GM18499 (cell line): ENCODE measurements around the gene SCN8A.

Experiments
- ATAC-seq: cut with Tn5 transposase; IDR thresholded peaks from one replicate; pipeline ENCODE4 v1.9.1; 2021; ENCODE audit warnings: moderate number of reproducible peaks; ENCODE audit not compliant: insufficient read depth, unreplicated experiment

SCN8A gene

GRCh38 chr12:51663390-51663789 is 72.4 kb downstream of the SCN8A start:
- no peak for ATAC-seq

- ATAC-seq: no peak
Measured at GRCh38 chr12:51666696-51667095, 75.7 kb downstream of the SCN8A start.

- ATAC-seq: no peak
Measured at GRCh38 chr12:51667269-51667668, 76.2 kb downstream of the SCN8A start.

- no peak for ATAC-seq
Measured at GRCh38 chr12:51669271-51669670, 78.2 kb downstream of the SCN8A start.

GRCh38 chr12:51669996-51670395 is 79.0 kb downstream of the SCN8A start:
- ATAC-seq: no peak

- ATAC-seq: no peak
Measured at GRCh38 chr12:51672334-51672733, 81.3 kb downstream of the SCN8A start.

GRCh38 chr12:51675071-51675803 is 84.2 kb downstream of the SCN8A start:
- no peak for ATAC-seq

GRCh38 chr12:51676875-51677274 is 85.8 kb downstream of the SCN8A start:
- no peak for ATAC-seq

GRCh38 chr12:51677284-51677968 is 86.4 kb downstream of the SCN8A start:
- no peak for ATAC-seq

- ATAC-seq: no peak
Measured at GRCh38 chr12:51678086-51678724, 87.2 kb downstream of the SCN8A start.

- no peak for ATAC-seq
Measured at GRCh38 chr12:51682981-51683380, 91.9 kb downstream of the SCN8A start.

GRCh38 chr12:51683763-51684357 is 92.8 kb downstream of the SCN8A start:
- no peak for ATAC-seq

GRCh38 chr12:51686727-51687126 is 95.7 kb downstream of the SCN8A start:
- ATAC-seq: no peak

GRCh38 chr12:51687177-51687576 is 96.1 kb downstream of the SCN8A start:
- no peak for ATAC-seq

- ATAC-seq: no peak
Measured at GRCh38 chr12:51687614-51688013, 96.6 kb downstream of the SCN8A start.

- no peak for ATAC-seq
Measured at GRCh38 chr12:51689983-51690382, 99.0 kb downstream of the SCN8A start.

- ATAC-seq: no peak
Measured at GRCh38 chr12:51692016-51692415, 101.0 kb downstream of the SCN8A start.

GRCh38 chr12:51693569-51693968 is 102.5 kb downstream of the SCN8A start:
- ATAC-seq: no peak

GRCh38 chr12:51694146-51694545 is 103.1 kb downstream of the SCN8A start:
- ATAC-seq: no peak

GRCh38 chr12:51695241-51696010 is 104.4 kb downstream of the SCN8A start:
- ATAC-seq: no peak
